Endothelial cell of umbilical vein (primary cell): ENCODE measurements around the gene PUM2. TPM values are rescaled to one million over a fixed set of nuclear protein-coding genes. Genes with fewer than 3 reads are reported as not detected.

Experiments
- BruUV-seq: library from RNA; stranded (reverse); fragments of 400-500 nt; replicated peaks from 2 replicates; lab custom pipeline; 2021; lab: Mats Ljungman, UMichigan
- CTCF ChIA-PET: fragments of 300-600, 350-600 bp; sonication (Branson Sonifier 250); formaldehyde crosslinking; loops from one replicate; lab custom pipeline; 2021; ENCODE audit warnings: antibody characterized with exemption, inconsistent platforms; lab: Charles Lee
- POLR2A ChIA-PET: fragments of 300-600, 350-600 bp; sonication (Branson Sonifier 250); formaldehyde crosslinking; loops from one replicate; lab custom pipeline; 2021; ENCODE audit warnings: antibody characterized with exemption, inconsistent platforms; lab: Charles Lee
- DNase-seq: peaks from one replicate; pipeline ENCODE4 v3.0.0-alpha.2; 2011; ENCODE audit warnings: low read depth, low spot score
- FAIRE-seq: peaks from 2 replicates; lab custom pipeline; 2011; peaks lifted over from hg19 to GRCh38; lab: Jason Lieb, UNC
- H2AFZ ChIP-seq: 2 replicates; pipeline ENCODE4 v1.6.0; 2012; ENCODE audit warnings: low read depth, low read length, control low read depth, inconsistent platforms
- H3K27ac ChIP-seq: 2 replicates; pipeline ENCODE4 v1.5.1; 2011; ENCODE audit warnings: low read depth, mild to moderate bottlenecking, control low read depth, low read length, moderate library complexity; ENCODE audit not compliant: insufficient read depth
- H3K27me3 ChIP-seq, 2 experiments: 2 replicates each; pipeline versions ENCODE4 v1.6.0 to v1.6.1; 2011; ENCODE audit warnings: low read length in 2 of 2, mixed read lengths in 1 of 2; ENCODE audit not compliant: control insufficient read depth in 2 of 2, insufficient read depth in 2 of 2
- H3K36me3 ChIP-seq, 2 experiments: 2 replicates in 1 of 2; 3 replicates in 1 of 2; pipeline ENCODE4 v1.5.1; 2011; ENCODE audit warnings: low read length in 2 of 2, mild to moderate bottlenecking in 1 of 2, moderate library complexity in 1 of 2; ENCODE audit not compliant: control insufficient read depth in 2 of 2, insufficient read depth in 2 of 2; ENCODE audit errors: extremely low read depth in 1 of 2
- H3K4me1 ChIP-seq: 3 replicates; pipeline ENCODE4 v1.5.1; 2011; ENCODE audit warnings: mild to moderate bottlenecking, low read length; ENCODE audit not compliant: control insufficient read depth, insufficient read depth; ENCODE audit errors: extremely low read depth
- H3K4me2 ChIP-seq: 2 replicates; pipeline ENCODE4 v1.6.1; 2011; ENCODE audit warnings: low read length, control low read depth, mixed read lengths; ENCODE audit not compliant: insufficient read depth
- H3K4me3 ChIP-seq, 3 experiments: fragments of 200-600 bp in 1 of 3; sonication (generic), shearing (Covaris generic) in 1 of 3; replicated peaks in 1 of 3; 2 replicates each; pipeline ENCODE4 v1.5.1; 2011 to 2016; ENCODE audit warnings: control low read depth in 3 of 3, low read length in 3 of 3, mild to moderate bottlenecking in 2 of 3, inconsistent platforms in 1 of 3, low read depth in 1 of 3, moderate library complexity in 1 of 3; ENCODE audit not compliant: insufficient read depth in 1 of 3
- H3K79me2 ChIP-seq: 2 replicates; pipeline ENCODE4 v1.6.0; 2012; ENCODE audit warnings: low read length, inconsistent platforms; ENCODE audit not compliant: control insufficient read depth, insufficient read depth
- H3K9ac ChIP-seq: replicated peaks from 2 replicates; pipeline ENCODE3; 2011; ENCODE audit warnings: low read length, control low read depth; ENCODE audit not compliant: insufficient read depth; ENCODE audit errors: extremely low read depth
- H3K9me1 ChIP-seq: replicated peaks from 3 replicates; pipeline ENCODE4 v1.6.0; 2011; ENCODE audit warnings: mild to moderate bottlenecking, low read length; ENCODE audit not compliant: control insufficient read depth, insufficient read depth; ENCODE audit errors: extremely low read depth
- H3K9me3 ChIP-seq: replicated peaks from 2 replicates; pipeline ENCODE4 v1.5.1; 2012; ENCODE audit warnings: low read length, inconsistent platforms; ENCODE audit not compliant: control insufficient read depth, insufficient read depth
- H4K20me1 ChIP-seq: replicated peaks from 2 replicates; pipeline ENCODE3; 2011; ENCODE audit warnings: mild to moderate bottlenecking, low read length; ENCODE audit not compliant: control insufficient read depth, insufficient read depth; ENCODE audit errors: extremely low read depth
- CTCF ChIP-seq, 2 donors: IDR thresholded peaks; 1 replicate in 1 of 2; 2 replicates in 1 of 2; pipeline ENCODE4 v1.5.1; 2011; ENCODE audit warnings: low read length in 2 of 2, mild to moderate bottlenecking in 2 of 2, moderate library complexity in 2 of 2, control low read depth in 1 of 2, inconsistent platforms in 1 of 2, low read depth in 1 of 2; ENCODE audit not compliant: insufficient read depth in 1 of 2; ENCODE audit errors: extremely low read depth in 1 of 2
- EZH2 ChIP-seq: IDR thresholded peaks from 2 replicates; pipeline ENCODE4 v1.6.1; 2012; ENCODE audit warnings: borderline replicate concordance, low read depth, mild to moderate bottlenecking, moderate library complexity, low read length, inconsistent platforms; ENCODE audit not compliant: severe bottlenecking
- FOS ChIP-seq: IDR thresholded peaks from 2 replicates; pipeline ENCODE4 v1.6.1; 2011; ENCODE audit warnings: mild to moderate bottlenecking, low read length, moderate library complexity, borderline replicate concordance; ENCODE audit not compliant: insufficient read depth
- GATA2 ChIP-seq: IDR thresholded peaks from 2 replicates; pipeline ENCODE4 v1.7.0; 2011; ENCODE audit warnings: low read depth, mild to moderate bottlenecking, moderate library complexity, mixed read lengths, low read length; ENCODE audit not compliant: insufficient read length, insufficient read depth
- JUN ChIP-seq: IDR thresholded peaks from 2 replicates; pipeline ENCODE4 v1.6.1; 2011; ENCODE audit warnings: borderline replicate concordance, low read depth; ENCODE audit not compliant: insufficient read length, insufficient read depth
- MAX ChIP-seq: IDR thresholded peaks from 2 replicates; pipeline ENCODE4 v1.6.1; 2011; ENCODE audit not compliant: insufficient read depth, insufficient read length
- MYC ChIP-seq: IDR thresholded peaks from one replicate; pipeline ENCODE4 v1.6.1; 2011; ENCODE audit warnings: mild to moderate bottlenecking, low read depth, low read length
- POLR2A ChIP-seq: IDR thresholded peaks from 2 replicates; pipeline ENCODE4 v1.6.1; 2012; ENCODE audit warnings: low read depth, mild to moderate bottlenecking, control low read depth, low read length
- POLR2AphosphoS5 ChIP-seq: IDR thresholded peaks from 2 replicates; pipeline ENCODE4 v1.6.1; 2012; ENCODE audit warnings: low read depth, mild to moderate bottlenecking, control low read depth, low read length, moderate library complexity; ENCODE audit not compliant: insufficient read depth
- dilution Hi-C: fragments of 300-500 bp; cut with MboI; formaldehyde crosslinking; loops from one replicate; pipeline ENCODE4 v1.15.0; 2019; ENCODE audit warnings: low sequenced_read_pairs; ENCODE audit not compliant: extremely low pct_ligation_motif_present
- intact Hi-C: fragments of 100-400 bp; cut with micrococcal nuclease; formaldehyde crosslinking; loops from one replicate; pipeline ENCODE4 v1.10.0; 2022
- polyA plus RNA-seq, 4 experiments: library from polyadenylated mRNA; depleted of rRNA in 3 of 4; stranded (reverse) in 3 of 4; unstranded in 1 of 4; fragments of >200 nt; gene quantifications; 2 replicates each; pipeline versions ENCODE4 v1.2.1 to v1.2.3, GENCODE V29; 2011 to 2012; ENCODE audit warnings: missing spikeins in 1 of 4
- total RNA-seq: library from RNA; stranded (reverse); gene quantifications from 2 replicates; pipeline ENCODE4 v1.2.3, GENCODE V29; 2021

Gene PUM2
- total and polyA plus RNA-seq, 2 donors (not counting 3 experiments of a cell fraction or from before 2014, with no cell fraction given): 32.9 to 83.7 TPM

- Histone ChIP-seq H3K4me3 (no peak overlapping the region), H3K27me3 (no peaks in the 10 kb centered on the region), H2AFZ (no peak overlapping the region), H3K9ac (no peak overlapping the region), H3K4me1 (no peaks in the 10 kb centered on the region), H3K36me3 (no peaks in the 10 kb centered on the region), H3K9me3 (no peaks in the 10 kb centered on the region), H3K9me1 (no peaks in the 10 kb centered on the region), H4K20me1 (no peaks in the 10 kb centered on the region), H3K79me2 (no peaks in the 10 kb centered on the region), H3K4me2 (no peak overlapping the region), H3K27ac (no peak overlapping the region)
- ChIA-PET POLR2A (no interaction called here), CTCF (no interaction called here)
- dilution Hi-C loops (no loop called here), intact Hi-C loops (no loop called here)
- no TSS peak for BruUV-seq
- DNase-seq (no peak), FAIRE-seq (no peak)
- no peak for TF ChIP-seq FOS
These were observed 149.7 kb downstream of the PUM2 start for GRCh38 chr2:20200697-20201555.

- DNase-seq (no peak), FAIRE-seq (no peak)
- Histone ChIP-seq H2AFZ (no peak overlapping the region), H3K4me2 (no peak overlapping the region), H3K79me2 (no peaks in the 10 kb centered on the region), H3K9me3 (no peaks in the 10 kb centered on the region), H3K27ac (no peak overlapping the region), H3K9ac (no peak overlapping the region), H3K27me3 (no peaks in the 10 kb centered on the region), H3K36me3 (no peaks in the 10 kb centered on the region), H4K20me1 (no peaks in the 10 kb centered on the region), H3K9me1 (no peaks in the 10 kb centered on the region), H3K4me3 (no peak overlapping the region), H3K4me1 (no peaks in the 10 kb centered on the region)
- TF ChIP-seq FOS (no peak), GATA2 (no peak), JUN (no peak), MYC (no peak), POLR2A (no peak), EZH2 (no peak), CTCF (IDR thresholded peaks at IDR 0.05; ENCODE audit: extremely low read depth in 1 of 2, insufficient read depth in 1 of 2, low read depth in 1 of 2, low read length in 2 of 2) (no peak), MAX (no peak), POLR2AphosphoS5 (no peak)
- POLR2A ChIA-PET: no interaction called here
- CTCF ChIA-PET: interaction anchor here (1.2 kb wide), 1 partner anchor 8 kb away, joined by 3 read pairs; no protein-coding TSS in a partner anchor
- intact Hi-C loops: no loop called here
- dilution Hi-C loops: no loop called here
- no TSS peak for BruUV-seq
These were observed 150.9 kb downstream of the PUM2 start for GRCh38 chr2:20199633-20200270.
